Panc1 (cell line): Measurements from ENCODE around the gene SIRT1. TPM values are rescaled to one million over a fixed set of nuclear protein-coding genes. Genes with fewer than 3 reads are reported as not detected.

Experiments used
- ATAC-seq: fragments of 200-7000 bp; cut with Tn5 transposase; 2 replicates; pipeline ENCODE4 v1.9.1; 2020; ENCODE audit warnings: mild to moderate bottlenecking, moderate library complexity
- BruUV-seq: library from RNA; stranded (reverse); fragments of 400-500 nt; replicated peaks from 2 replicates; lab custom pipeline; 2021; lab: Mats Ljungman, UMichigan
- CTCF ChIA-PET: fragments of 300-600 bp; sonication (Branson Sonifier 250); formaldehyde crosslinking; loops from one replicate; lab custom pipeline; 2022; ENCODE audit warnings: antibody characterized with exemption; lab: Charles Lee
- POLR2A ChIA-PET: fragments of 300-600 bp; sonication (Branson Sonifier 250); formaldehyde crosslinking; loops from one replicate; lab custom pipeline; 2022; ENCODE audit warnings: antibody characterized with exemption; lab: Charles Lee
- DNase-seq: peaks from one replicate; pipeline ENCODE4 v3.0.0-alpha.2; 2010; ENCODE audit warnings: low read depth, low spot score
- H3K27ac ChIP-seq: 2 replicates; pipeline ENCODE4 v1.5.1; 2011; ENCODE audit warnings: mild to moderate bottlenecking, low read length, inconsistent platforms
- H3K27me3 ChIP-seq: fragments of 200-500 bp; sonication (Bioruptor generic); 2 replicates; pipeline ENCODE4 v1.6.0; 2014; ENCODE audit warnings: low read length, inconsistent platforms; ENCODE audit not compliant: control insufficient read depth, insufficient read depth
- H3K36me3 ChIP-seq: fragments of 200-500 bp; sonication (Bioruptor generic); 2 replicates; pipeline ENCODE4 v1.5.1; 2014; ENCODE audit warnings: inconsistent platforms, mild to moderate bottlenecking, low read length, moderate library complexity; ENCODE audit not compliant: control insufficient read depth, insufficient read depth
- H3K4me1 ChIP-seq: 2 replicates; pipeline ENCODE4 v1.5.1; 2011; ENCODE audit warnings: inconsistent platforms, mild to moderate bottlenecking, low read length, moderate library complexity; ENCODE audit not compliant: control insufficient read depth, insufficient read depth
- H3K4me3 ChIP-seq, 2 experiments: 2 replicates each; pipeline ENCODE4 v1.5.1; 2011 to 2012; ENCODE audit warnings: low read depth in 2 of 2, low read length in 2 of 2, mild to moderate bottlenecking in 2 of 2, inconsistent platforms in 1 of 2, moderate library complexity in 1 of 2
- H3K9me3 ChIP-seq: fragments of 200-500 bp; sonication (Bioruptor generic); 2 replicates; pipeline ENCODE4 v1.5.1; 2014; ENCODE audit warnings: low read depth, mild to moderate bottlenecking, inconsistent platforms, low read length, moderate library complexity; ENCODE audit not compliant: control insufficient read depth, insufficient read depth
- CTCF ChIP-seq: fragments of 450-650 bp; IDR thresholded peaks from 2 replicates; pipeline ENCODE4 v1.5.1; 2017; ENCODE audit warnings: mild to moderate bottlenecking
- POLR2AphosphoS5 ChIP-seq: IDR thresholded peaks from 2 replicates; pipeline ENCODE4 v1.6.1; 2012; ENCODE audit warnings: mild to moderate bottlenecking, low read depth, low read length, moderate library complexity
- REST ChIP-seq, 2 experiments: IDR thresholded peaks; 2 replicates each; pipeline ENCODE4 v1.6.1; 2011 to 2012; ENCODE audit warnings: low read depth in 2 of 2, control low read depth in 1 of 2, low read length in 1 of 2, mild to moderate bottlenecking in 1 of 2, moderate library complexity in 1 of 2; ENCODE audit not compliant: insufficient read depth in 1 of 2
- SIN3A ChIP-seq: IDR thresholded peaks from 2 replicates; pipeline ENCODE4 v1.6.1; 2012; ENCODE audit warnings: low read depth, mild to moderate bottlenecking, low read length, moderate library complexity, borderline replicate concordance; ENCODE audit not compliant: insufficient read depth
- TCF7L2 ChIP-seq: IDR thresholded peaks from 2 replicates; pipeline ENCODE4 v1.6.1; 2011; ENCODE audit warnings: mild to moderate bottlenecking, low read depth, low read length, inconsistent platforms
- in situ Hi-C: cut with HindIII; loops from 2 replicates; pipeline ENCODE4 v1.10.0; 2016; ENCODE audit warnings: low sequenced_read_pairs, low pct_unique_long_range_greater_than_20kb
- intact Hi-C: fragments of 100-400 bp; cut with micrococcal nuclease; formaldehyde crosslinking; loops from one replicate; pipeline ENCODE4 v1.10.0; 2022; ENCODE audit not compliant: unreplicated experiment
- total RNA-seq: library from RNA; stranded (reverse); gene quantifications from one replicate; pipeline ENCODE4 v1.2.1, GENCODE V29; 2021; ENCODE audit not compliant: unreplicated experiment

SIRT1 gene
- total RNA-seq, 1 experiment from 2014 or later, result 45.0 TPM

GRCh38 chr10:67921065-67921464 is 36.6 kb downstream of the SIRT1 start:
- CTCF ChIA-PET, result no interaction called here
- no peak for DNase-seq
- H3K27me3 ChIP-seq, result no peaks in the 10 kb centered on the region
- in situ Hi-C loops (no loop called here), intact Hi-C loops (no loop called here)
- no peak overlapping the region for H3K27ac ChIP-seq
- no peak for ATAC-seq
- no TSS peak for BruUV-seq
- no peaks in the 10 kb centered on the region; the same call in 1 of the 2 replicates for H3K4me1 ChIP-seq
- peaks cover 52% of the 10 kb centered on the region for H3K36me3 ChIP-seq
- POLR2A ChIA-PET, result interaction anchor here (0.6 kb wide), 1 partner anchor 968 kb away, joined by 5 read pairs; no protein-coding TSS in a partner anchor
- no peak for TF ChIP-seq REST (IDR thresholded peaks at IDR 0.05; ENCODE audit: insufficient read depth in 1 of 2, low read depth in 2 of 2, low read length in 1 of 2)
- TF ChIP-seq SIN3A, result no peak
- TF ChIP-seq TCF7L2, result no peak
- TF ChIP-seq CTCF, result no peak
- no peak for TF ChIP-seq POLR2AphosphoS5
- H3K4me3 ChIP-seq, result no peak overlapping the region
- no peaks in the 10 kb centered on the region for H3K9me3 ChIP-seq

- in situ Hi-C loops, result no loop called here
- H3K36me3 ChIP-seq, result peaks cover 43% of the 10 kb centered on the region
- no TSS peak for BruUV-seq
Measured at GRCh38 chr10:67923551-67923950, 39.1 kb downstream of the SIRT1 start.

More at GRCh38 chr10:67923551-67923950, 39.1 kb downstream of the SIRT1 start:
- ATAC-seq (no peak), DNase-seq (no peak)
- intact Hi-C loops, result no loop called here
- CTCF ChIA-PET, result no interaction called here
- Histone ChIP-seq H3K4me1 (no peaks in the 10 kb centered on the region), H3K4me3 (no peak overlapping the region), H3K9me3 (no peaks in the 10 kb centered on the region), H3K27ac (no peak overlapping the region), H3K27me3 (no peaks in the 10 kb centered on the region)
- POLR2A ChIA-PET, result interaction anchor here (0.7 kb wide), 1 partner anchor 11 kb away, joined by 3 read pairs; no protein-coding TSS in a partner anchor
- no peak for TF ChIP-seq TCF7L2
- no peak for TF ChIP-seq REST (IDR thresholded peaks at IDR 0.05; ENCODE audit: insufficient read depth in 1 of 2, low read depth in 2 of 2, low read length in 1 of 2)
- no peak for TF ChIP-seq CTCF
- TF ChIP-seq SIN3A, result no peak
- no peak for TF ChIP-seq POLR2AphosphoS5
